DOHH2 (cell line): Measurements from ENCODE around the gene KANK3.

ENCODE experiments used
- EZH2phosphoT487 ChIP-seq: fragments of 200-600 bp; sonication (generic); IDR thresholded peaks from 2 replicates; pipeline ENCODE4 v1.6.1; 2017; ENCODE audit warnings: borderline replicate concordance, mild to moderate bottlenecking, antibody characterized with exemption, low read length, moderate library complexity, mixed read lengths
- TF ChIP-seq, protein P1 (sequence below): fragments of 200-600 bp; sonication (generic); IDR thresholded peaks from one replicate; pipeline ENCODE4 v1.5.1; 2014; ENCODE audit warnings: antibody characterized with exemption, mild to moderate bottlenecking, low read depth, low read length; ENCODE audit not compliant: poor library complexity, severe bottlenecking

DNA sequence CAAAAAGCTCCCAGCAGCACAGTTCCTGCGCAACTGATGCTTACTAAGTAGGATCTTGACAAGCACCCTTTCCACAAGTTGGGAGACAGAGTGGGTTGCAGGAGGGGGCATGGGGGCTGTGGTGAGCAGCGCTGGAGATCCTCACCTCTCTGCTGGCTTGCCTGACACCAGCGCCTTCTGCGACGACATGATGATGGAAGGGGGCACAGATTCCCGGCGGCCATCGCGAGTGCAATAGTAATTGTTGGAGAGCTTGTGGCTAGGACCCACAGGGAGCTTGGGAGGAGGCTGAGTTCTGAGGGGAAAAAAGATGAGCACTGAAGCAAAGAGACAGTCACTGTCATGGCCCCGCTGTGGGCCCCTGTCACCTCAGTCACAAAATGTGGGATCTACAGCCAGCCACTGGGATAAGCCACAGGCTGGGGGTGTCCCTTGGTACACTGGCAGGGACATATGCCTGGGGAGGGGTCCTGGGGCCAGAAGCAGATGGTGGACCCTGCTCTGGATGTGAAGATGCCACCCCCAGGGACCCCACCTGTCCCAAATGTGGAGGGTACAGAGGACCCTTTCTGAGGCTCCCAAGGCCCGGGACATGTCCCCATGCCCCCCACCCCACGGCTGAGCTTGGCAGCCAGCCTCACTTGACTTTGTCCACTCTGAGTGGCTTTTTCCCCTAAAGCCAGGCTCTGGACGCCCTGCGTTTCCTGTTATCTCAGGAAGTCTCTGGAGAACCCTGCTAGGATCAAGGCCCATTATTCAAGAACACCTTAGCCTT is 26.5 kb downstream of the KANK3 start:
- TF ChIP-seq, protein P1, sequence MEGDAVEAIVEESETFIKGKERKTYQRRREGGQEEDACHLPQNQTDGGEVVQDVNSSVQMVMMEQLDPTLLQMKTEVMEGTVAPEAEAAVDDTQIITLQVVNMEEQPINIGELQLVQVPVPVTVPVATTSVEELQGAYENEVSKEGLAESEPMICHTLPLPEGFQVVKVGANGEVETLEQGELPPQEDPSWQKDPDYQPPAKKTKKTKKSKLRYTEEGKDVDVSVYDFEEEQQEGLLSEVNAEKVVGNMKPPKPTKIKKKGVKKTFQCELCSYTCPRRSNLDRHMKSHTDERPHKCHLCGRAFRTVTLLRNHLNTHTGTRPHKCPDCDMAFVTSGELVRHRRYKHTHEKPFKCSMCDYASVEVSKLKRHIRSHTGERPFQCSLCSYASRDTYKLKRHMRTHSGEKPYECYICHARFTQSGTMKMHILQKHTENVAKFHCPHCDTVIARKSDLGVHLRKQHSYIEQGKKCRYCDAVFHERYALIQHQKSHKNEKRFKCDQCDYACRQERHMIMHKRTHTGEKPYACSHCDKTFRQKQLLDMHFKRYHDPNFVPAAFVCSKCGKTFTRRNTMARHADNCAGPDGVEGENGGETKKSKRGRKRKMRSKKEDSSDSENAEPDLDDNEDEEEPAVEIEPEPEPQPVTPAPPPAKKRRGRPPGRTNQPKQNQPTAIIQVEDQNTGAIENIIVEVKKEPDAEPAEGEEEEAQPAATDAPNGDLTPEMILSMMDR: no peak
- no peak for TF ChIP-seq EZH2phosphoT487
